Measurements from ENCODE around the gene DCAF8.

DCAF8 gene

GRCh38 chr1:160197231-160197630 lies 65.1 kb downstream of the DCAF8 start:
- DNase-seq = no peak

- DNase-seq = no peak
Observed at GRCh38 chr1:160196143-160196542, 66.2 kb downstream of the DCAF8 start.

GRCh38 chr1:160194737-160195059 lies 67.7 kb downstream of the DCAF8 start:
- DNase-seq = no peak

- no peak for DNase-seq
Observed at GRCh38 chr1:160193832-160194736, 68.3 kb downstream of the DCAF8 start.

GRCh38 chr1:160193091-160193819 lies 69.1 kb downstream of the DCAF8 start:
- DNase-seq = peak; percentile 92

- no peak for DNase-seq
Observed at GRCh38 chr1:160192234-160192633, 70.1 kb downstream of the DCAF8 start.

GRCh38 chr1:160191756-160192155 lies 70.6 kb downstream of the DCAF8 start:
- no peak for DNase-seq

- DNase-seq = no peak
Observed at GRCh38 chr1:160189649-160190625, 72.4 kb downstream of the DCAF8 start, which contains the start of gene CASQ1. Gene CASQ1, plus strand, starts transcription at chr1:160190575. Its CDS starts 177 bp downstream, at chr1:160190752.

GRCh38 chr1:160188341-160188740 lies 74.0 kb downstream of the DCAF8 start:
- DNase-seq = no peak

GRCh38 chr1:160187407-160187806 lies 74.9 kb downstream of the DCAF8 start:
- no peak for DNase-seq

GRCh38 chr1:160186729-160187128 lies 75.6 kb downstream of the DCAF8 start:
- no peak for DNase-seq

- no peak for DNase-seq
Observed at GRCh38 chr1:160186246-160186645, 76.1 kb downstream of the DCAF8 start.

GRCh38 chr1:160179336-160179735 lies 83.0 kb downstream of the DCAF8 start:
- peak; percentile 41 for DNase-seq

GRCh38 chr1:160178731-160179130 lies 83.6 kb downstream of the DCAF8 start:
- no peak for DNase-seq

- no peak for DNase-seq
Observed at GRCh38 chr1:160177667-160178066, 84.7 kb downstream of the DCAF8 start.

- DNase-seq = peak; percentile 38
Observed at GRCh38 chr1:160177231-160177630, 85.1 kb downstream of the DCAF8 start.

GRCh38 chr1:160171980-160172379 lies 90.4 kb downstream of the DCAF8 start:
- DNase-seq = no peak

GRCh38 chr1:160171354-160171753 lies 91.0 kb downstream of the DCAF8 start:
- DNase-seq = no peak

GRCh38 chr1:160169553-160170399 lies 92.6 kb downstream of the DCAF8 start:
- peak; percentile 54 for DNase-seq

- no peak for DNase-seq
Observed at GRCh38 chr1:160168609-160169369, 93.6 kb downstream of the DCAF8 start.

- peak; percentile 36 for DNase-seq
Observed at GRCh38 chr1:160168016-160168415, 94.3 kb downstream of the DCAF8 start.
